OCI-LY1 (cell line): ENCODE results near the gene KLHL33.

ENCODE experiments used
- CTCF ChIP-seq: fragments of 200-600 bp; sonication (generic), shearing (Covaris generic); IDR thresholded peaks from 2 replicates; pipeline ENCODE4 v1.5.1; 2017; ENCODE audit warnings: mild to moderate bottlenecking, antibody characterized with exemption, low read length, moderate library complexity, mixed read lengths
- EZH2 ChIP-seq: fragments of 200-600 bp; sonication (generic), shearing (Covaris generic); IDR thresholded peaks from 2 replicates; pipeline ENCODE4 v1.8.0; 2017; ENCODE audit warnings: borderline replicate concordance, mixed run types, mild to moderate bottlenecking, antibody characterized with exemption, low read length, moderate library complexity, mixed read lengths

GRCh38 chr14:20435582-20436362 is at the start of gene KLHL33:
- TF ChIP-seq EZH2: no peak
- no peak for TF ChIP-seq CTCF
